SK-N-MC (cell line): ENCODE results near the gene ASL.
"Not testable (repeated sequence)": the region's sequence is repeated elsewhere in the genome, so short reads cannot be mapped to it uniquely, and the experiment has no call there.

ENCODE experiments used
- DNase-seq: peaks from one replicate; pipeline ENCODE4 v3.0.0-alpha.2; 2011; ENCODE audit warnings: low read depth, low spot score
- H3K27ac ChIP-seq: fragments of 200-600 bp; sonication (generic); 2 replicates; pipeline ENCODE4 v1.5.1; 2016; ENCODE audit warnings: mixed run types
- H3K36me3 ChIP-seq: fragments of 200-600 bp; sonication (generic); 2 replicates; pipeline ENCODE4 v1.6.1; 2017; ENCODE audit warnings: antibody characterized with exemption, low read length, mixed read lengths; ENCODE audit not compliant: insufficient read depth
- H3K4me3 ChIP-seq: fragments of 200-600 bp; sonication (generic); 2 replicates; pipeline ENCODE4 v1.5.1; 2016
- H3K9ac ChIP-seq: fragments of 200-600 bp; sonication (generic); 2 replicates; pipeline ENCODE4 v1.8.0; 2017; ENCODE audit warnings: mixed run types, mixed read lengths; ENCODE audit not compliant: insufficient read length
- H3K9me3 ChIP-seq: fragments of 200-600 bp; sonication (generic); 2 replicates; pipeline ENCODE4 v1.6.1; 2017; ENCODE audit warnings: low read depth, mild to moderate bottlenecking, antibody characterized with exemption, low read length, moderate library complexity, mixed read lengths
- EZH2 ChIP-seq: fragments of 200-600 bp; sonication (generic); IDR thresholded peaks from one replicate; pipeline ENCODE4 v1.6.1; 2017; ENCODE audit warnings: antibody characterized with exemption
- FOXP2 ChIP-seq: optimal IDR thresholded peaks from 2 replicates; pipeline ENCODE3; 2011; ENCODE audit warnings: mild to moderate bottlenecking, moderate library complexity; ENCODE audit not compliant: insufficient read depth; ENCODE audit errors: extremely low read length, control extremely low read depth
- POLR2AphosphoS5 ChIP-seq: IDR thresholded peaks from 2 replicates; pipeline ENCODE4 v1.6.1; 2012; ENCODE audit warnings: mild to moderate bottlenecking, low read depth, low read length, borderline replicate concordance

ASL gene

GRCh38 chr7:66075590-66076461 is at the start of gene ASL:
Gene ASL (plus strand): TSS chr7:66075819. CDS start chr7:66076082, 263 bp downstream.
- Histone ChIP-seq H3K9ac (peak within 1 kb of the TSS; percentile 70), H3K4me3 (peak within 1 kb of the TSS; percentile 91), H3K36me3 (no peaks in the 10 kb centered on the region), H3K27ac (no peak within 1 kb of the TSS), H3K9me3 (no peaks in the 10 kb centered on the region)
- no peak for DNase-seq
- TF ChIP-seq FOXP2 = no peak
- peak; percentile 76 for TF ChIP-seq POLR2AphosphoS5

- H3K36me3 ChIP-seq, H3K27ac ChIP-seq, H3K9me3 ChIP-seq, H3K9ac ChIP-seq, DNase-seq, H3K4me3 ChIP-seq: not testable (repeated sequence)
Measured at GRCh38 chr7:66028342-66028741, 47.3 kb upstream of the ASL start.

GRCh38 chr7:66033471-66034385 is 41.9 kb upstream of the ASL start:
- no peak for TF ChIP-seq FOXP2
- no peak for TF ChIP-seq POLR2AphosphoS5
- TF ChIP-seq EZH2 = no peak
- H3K4me3 ChIP-seq = no peak overlapping the region
- no peak for DNase-seq
- no peaks in the 10 kb centered on the region for H3K9me3 ChIP-seq
- no peak overlapping the region for H3K9ac ChIP-seq
- no peak overlapping the region for H3K27ac ChIP-seq
- H3K36me3 ChIP-seq = no peaks in the 10 kb centered on the region

- not testable (repeated sequence) for H3K9me3 ChIP-seq, DNase-seq, H3K4me3 ChIP-seq, H3K9ac ChIP-seq, H3K36me3 ChIP-seq, H3K27ac ChIP-seq
Measured at GRCh38 chr7:66034436-66035010, 41.1 kb upstream of the ASL start.

- H3K36me3 ChIP-seq = no peaks in the 10 kb centered on the region
- TF ChIP-seq FOXP2 = no peak
- no peak for TF ChIP-seq POLR2AphosphoS5
- TF ChIP-seq EZH2 = no peak
- no peak overlapping the region for H3K27ac ChIP-seq
- H3K9ac ChIP-seq = no peak overlapping the region
- DNase-seq = no peak
- no peaks in the 10 kb centered on the region for H3K9me3 ChIP-seq
- no peak overlapping the region for H3K4me3 ChIP-seq
Measured at GRCh38 chr7:66036382-66036781, 39.2 kb upstream of the ASL start.

GRCh38 chr7:66036788-66037187 is 38.8 kb upstream of the ASL start:
- Histone ChIP-seq H3K9me3 (no peaks in the 10 kb centered on the region), H3K9ac (no peak overlapping the region), H3K4me3 (no peak overlapping the region), H3K27ac (no peak overlapping the region), H3K36me3 (no peaks in the 10 kb centered on the region)
- no peak for TF ChIP-seq FOXP2
- TF ChIP-seq EZH2 = no peak
- no peak for TF ChIP-seq POLR2AphosphoS5
- no peak for DNase-seq

- Histone ChIP-seq H3K36me3 (no peaks in the 10 kb centered on the region), H3K9ac (no peak overlapping the region)
- DNase-seq = no peak
Measured at GRCh38 chr7:66039094-66039670, 36.4 kb upstream of the ASL start.

More at GRCh38 chr7:66039094-66039670, 36.4 kb upstream of the ASL start:
- Histone ChIP-seq H3K9me3 (no peaks in the 10 kb centered on the region), H3K4me3 (no peak overlapping the region), H3K27ac (no peak overlapping the region)
- no peak for TF ChIP-seq FOXP2
- TF ChIP-seq POLR2AphosphoS5 = no peak
- TF ChIP-seq EZH2 = no peak
